Esophagus muscularis mucosa (tissue), 4 donors: Measurements from ENCODE around the gene CAPG. TPM values are rescaled to one million over a fixed set of nuclear protein-coding genes. Genes with fewer than 3 reads are reported as not detected.

Experiments
- DNase-seq: peaks from one replicate; pipeline ENCODE4 v3.0.0-alpha.2; 2017; ENCODE audit errors: extremely low spot score
- H3K27ac ChIP-seq, 4 donors: fragments of 200-600 bp; sonication (generic); replicated peaks in 1 of 4; 1 replicate in 3 of 4; 2 replicates in 1 of 4; pipeline ENCODE4 v1.5.1; 2016 to 2019; ENCODE audit warnings: mild to moderate bottlenecking in 1 of 4
- H3K27me3 ChIP-seq, 4 donors: fragments of 200-600 bp; sonication (generic); one replicate each; pipeline versions ENCODE4 v1.5.1 to v1.6.0; 2016 to 2019
- H3K36me3 ChIP-seq, 4 donors: fragments of 200-600 bp; sonication (generic); one replicate each; pipeline ENCODE4 v1.5.1; 2016 to 2019
- H3K4me1 ChIP-seq, 4 donors: fragments of 200-600 bp; sonication (generic); one replicate each; pipeline ENCODE4 v1.5.1; 2016 to 2019
- H3K4me3 ChIP-seq, 4 donors: fragments of 200-600 bp; sonication (generic); 1 replicate in 2 of 4; 2 replicates in 2 of 4; pipeline ENCODE4 v1.5.1; 2016 to 2019; ENCODE audit warnings: mild to moderate bottlenecking in 4 of 4, moderate library complexity in 1 of 4
- H3K9me3 ChIP-seq, 4 donors: fragments of 200-600 bp; sonication (generic); 1 replicate in 3 of 4; 2 replicates in 1 of 4; pipeline ENCODE4 v1.5.1; 2016 to 2019
- EP300 ChIP-seq: sonication (generic); formaldehyde crosslinking; IDR thresholded peaks from one replicate; pipeline ENCODE4 v1.6.1; 2017; ENCODE audit warnings: antibody characterized with exemption
- POLR2A ChIP-seq: fragments of 450-650 bp; IDR thresholded peaks from one replicate; pipeline ENCODE4 v1.6.1; 2017; ENCODE audit warnings: antibody characterized with exemption, moderate library complexity, mild to moderate bottlenecking, low read depth
- POLR2AphosphoS5 ChIP-seq, 2 donors: sonication (generic); formaldehyde crosslinking; IDR thresholded peaks; one replicate each; pipeline ENCODE4 v1.6.1; 2017; ENCODE audit warnings: antibody characterized with exemption in 2 of 2
- WGBS: methylation state at CpG from one replicate; pipeline ENCODE4 v1.1.5; 2018; 5-methylcytosine and 5-hydroxymethylcytosine counted together
- intact Hi-C: fragments of 100-400 bp; cut with DNase I; formaldehyde crosslinking; loops from one replicate; pipeline ENCODE4 v1.15.1; 2023
- total RNA-seq, 4 donors: library from RNA; depleted of rRNA; stranded (reverse); fragments of >200 nt; gene quantifications; one replicate each; pipeline versions ENCODE4 v1.1.0 to v1.2.1, GENCODE V29; 2016
- TF ChIP-seq, protein P1 (sequence below), 3 experiments: fragments of 200-600 bp in 2 of 3; fragments of 450-650 bp in 1 of 3; sonication (generic) in 2 of 3; IDR thresholded peaks; one replicate each; pipeline ENCODE4 v1.5.1; 2017 to 2019; ENCODE audit warnings: antibody characterized with exemption in 3 of 3, mild to moderate bottlenecking in 2 of 3, moderate library complexity in 1 of 3

CAPG gene
- total RNA-seq, 4 donors from 2014 or later, result 22.8 to 73.6 (median 30.8) TPM

DNA sequence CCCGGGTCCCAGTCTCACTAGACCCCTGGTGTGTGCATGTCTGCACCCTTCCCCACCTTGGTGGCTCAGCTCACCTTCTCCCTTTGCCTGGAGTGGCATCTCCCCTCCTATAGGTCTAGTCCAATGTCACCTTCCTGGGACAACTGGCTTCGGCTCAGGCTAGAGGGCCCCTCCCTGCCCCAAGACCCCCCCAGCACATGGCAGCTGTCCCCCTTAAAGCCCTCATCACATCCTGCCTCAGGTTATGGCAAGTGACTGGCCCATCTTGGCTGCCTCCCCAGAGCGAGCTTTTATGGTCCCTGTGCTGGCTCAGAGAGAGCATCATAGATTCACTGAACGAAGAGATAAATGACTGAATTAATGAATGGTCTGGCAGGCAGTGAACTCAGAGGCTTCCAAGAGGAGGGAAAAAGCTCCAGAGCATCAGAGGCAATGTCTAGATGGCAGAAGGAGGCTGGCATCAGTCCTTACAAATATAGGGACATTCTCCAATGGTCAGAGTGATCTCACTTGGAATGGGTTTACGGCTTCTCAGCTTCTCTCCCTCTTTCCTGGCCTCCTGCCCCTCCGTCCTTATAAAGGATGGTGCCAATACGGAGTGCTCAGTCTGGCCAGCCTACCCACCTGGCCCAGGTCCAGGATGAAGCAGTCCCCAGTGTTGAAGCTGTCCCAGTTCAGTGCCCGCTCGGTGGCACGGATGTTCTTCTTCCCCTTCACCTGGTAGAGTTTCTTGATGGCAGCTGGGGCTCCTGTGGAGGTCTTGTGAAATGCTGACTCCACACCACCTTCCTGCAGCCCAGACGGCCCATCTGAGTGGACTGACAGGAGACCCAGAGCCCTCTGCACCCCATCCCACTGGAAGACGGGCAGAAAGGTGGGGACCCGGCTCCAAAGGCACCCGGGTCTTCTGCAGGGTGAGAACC is 9.4 kb downstream of the CAPG start:
- 57% methylated on average over 8 of the region's 14 CpGs for WGBS
- no peak for DNase-seq
- H3K4me3 ChIP-seq, result no peak overlapping the region
- no peaks in the 10 kb centered on the region for H3K27me3 ChIP-seq
- intact Hi-C loops, result no loop called here
- peaks cover 0 to 19% (median 0%) of the 10 kb centered on the region in 4 donors for H3K36me3 ChIP-seq
- H3K9me3 ChIP-seq, result peaks cover 0 to 5% (median 0%) of the 10 kb centered on the region in 4 donors
- TF ChIP-seq EP300 (no peak), POLR2AphosphoS5 (IDR thresholded peaks at IDR 0.05) (no peak), POLR2A (no peak)
- TF ChIP-seq, protein P1, sequence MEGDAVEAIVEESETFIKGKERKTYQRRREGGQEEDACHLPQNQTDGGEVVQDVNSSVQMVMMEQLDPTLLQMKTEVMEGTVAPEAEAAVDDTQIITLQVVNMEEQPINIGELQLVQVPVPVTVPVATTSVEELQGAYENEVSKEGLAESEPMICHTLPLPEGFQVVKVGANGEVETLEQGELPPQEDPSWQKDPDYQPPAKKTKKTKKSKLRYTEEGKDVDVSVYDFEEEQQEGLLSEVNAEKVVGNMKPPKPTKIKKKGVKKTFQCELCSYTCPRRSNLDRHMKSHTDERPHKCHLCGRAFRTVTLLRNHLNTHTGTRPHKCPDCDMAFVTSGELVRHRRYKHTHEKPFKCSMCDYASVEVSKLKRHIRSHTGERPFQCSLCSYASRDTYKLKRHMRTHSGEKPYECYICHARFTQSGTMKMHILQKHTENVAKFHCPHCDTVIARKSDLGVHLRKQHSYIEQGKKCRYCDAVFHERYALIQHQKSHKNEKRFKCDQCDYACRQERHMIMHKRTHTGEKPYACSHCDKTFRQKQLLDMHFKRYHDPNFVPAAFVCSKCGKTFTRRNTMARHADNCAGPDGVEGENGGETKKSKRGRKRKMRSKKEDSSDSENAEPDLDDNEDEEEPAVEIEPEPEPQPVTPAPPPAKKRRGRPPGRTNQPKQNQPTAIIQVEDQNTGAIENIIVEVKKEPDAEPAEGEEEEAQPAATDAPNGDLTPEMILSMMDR (IDR thresholded peaks at IDR 0.05), result no peak
- H3K27ac ChIP-seq, result no peak overlapping the region
- H3K4me1 ChIP-seq, result peaks cover 0 to 22% (median 18%) of the 10 kb centered on the region in 4 donors

DNA sequence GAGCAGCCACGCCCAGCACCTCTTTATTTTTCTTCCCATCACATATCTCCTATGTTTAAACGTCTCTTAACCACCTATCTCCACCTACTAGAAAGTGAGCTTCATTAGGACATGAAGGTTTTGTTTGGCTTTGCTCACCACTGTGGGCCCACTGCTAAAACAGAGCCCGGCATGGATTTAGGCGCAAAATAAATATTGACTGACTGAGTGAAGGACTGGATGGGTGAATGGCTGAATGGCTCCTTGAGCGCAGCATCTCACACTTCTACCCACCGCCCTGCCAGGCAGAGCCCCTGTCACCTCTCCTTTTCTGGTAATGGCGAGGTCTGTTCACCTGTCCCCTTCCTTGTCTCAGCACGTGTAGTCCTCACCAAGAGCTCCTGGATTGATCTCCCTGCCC is 10.1 kb downstream of the CAPG start:
- TF ChIP-seq POLR2AphosphoS5 (IDR thresholded peaks at IDR 0.05) (no peak), EP300 (no peak), POLR2A (no peak)
- TF ChIP-seq, protein P1 (IDR thresholded peaks at IDR 0.05), result no peak
- Histone ChIP-seq H3K4me3 (no peak overlapping the region), H3K27ac (no peak overlapping the region), H3K9me3 (peaks cover 0 to 5% (median 0%) of the 10 kb centered on the region in 4 donors), H3K27me3 (no peaks in the 10 kb centered on the region), H3K36me3 (peaks cover 0 to 22% (median 0%) of the 10 kb centered on the region in 4 donors), H3K4me1 (peaks cover 0 to 22% (median 18%) of the 10 kb centered on the region in 4 donors)
- DNase-seq, result no peak
- WGBS, result 95% methylated on average over 8 of the region's 8 CpGs
- intact Hi-C loops, result no loop called here

DNA sequence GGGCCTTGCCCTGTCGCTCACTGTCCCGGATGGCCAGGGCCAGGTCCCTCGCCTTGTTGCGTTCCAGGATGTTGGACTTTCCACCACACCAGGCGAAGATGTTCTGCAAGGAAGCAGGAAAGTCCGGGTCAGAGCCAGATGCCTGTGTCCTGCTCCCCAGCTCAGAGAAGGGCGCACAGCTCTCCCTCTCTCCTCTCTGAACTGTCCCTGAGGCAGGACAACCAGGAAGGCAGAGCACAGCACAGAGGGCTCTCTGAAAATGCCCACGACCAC is 11.0 kb downstream of the CAPG start:
- H3K27me3 ChIP-seq, result no peaks in the 10 kb centered on the region
- H3K36me3 ChIP-seq, result peaks cover 0 to 28% (median 0%) of the 10 kb centered on the region in 4 donors
- no peak overlapping the region for H3K27ac ChIP-seq
- intact Hi-C loops, result no loop called here
- DNase-seq, result no peak
- H3K9me3 ChIP-seq, result peaks cover 0 to 5% (median 0%) of the 10 kb centered on the region in 4 donors
- WGBS, result 96% methylated on average over 8 of the region's 8 CpGs
- TF ChIP-seq EP300, result no peak
- no peak for TF ChIP-seq POLR2A
- TF ChIP-seq, protein P1 (IDR thresholded peaks at IDR 0.05), result no peak
- no peak for TF ChIP-seq POLR2AphosphoS5 (IDR thresholded peaks at IDR 0.05)
- H3K4me1 ChIP-seq, result peaks cover 0 to 25% (median 22%) of the 10 kb centered on the region in 4 donors
- H3K4me3 ChIP-seq, result no peak overlapping the region

DNA sequence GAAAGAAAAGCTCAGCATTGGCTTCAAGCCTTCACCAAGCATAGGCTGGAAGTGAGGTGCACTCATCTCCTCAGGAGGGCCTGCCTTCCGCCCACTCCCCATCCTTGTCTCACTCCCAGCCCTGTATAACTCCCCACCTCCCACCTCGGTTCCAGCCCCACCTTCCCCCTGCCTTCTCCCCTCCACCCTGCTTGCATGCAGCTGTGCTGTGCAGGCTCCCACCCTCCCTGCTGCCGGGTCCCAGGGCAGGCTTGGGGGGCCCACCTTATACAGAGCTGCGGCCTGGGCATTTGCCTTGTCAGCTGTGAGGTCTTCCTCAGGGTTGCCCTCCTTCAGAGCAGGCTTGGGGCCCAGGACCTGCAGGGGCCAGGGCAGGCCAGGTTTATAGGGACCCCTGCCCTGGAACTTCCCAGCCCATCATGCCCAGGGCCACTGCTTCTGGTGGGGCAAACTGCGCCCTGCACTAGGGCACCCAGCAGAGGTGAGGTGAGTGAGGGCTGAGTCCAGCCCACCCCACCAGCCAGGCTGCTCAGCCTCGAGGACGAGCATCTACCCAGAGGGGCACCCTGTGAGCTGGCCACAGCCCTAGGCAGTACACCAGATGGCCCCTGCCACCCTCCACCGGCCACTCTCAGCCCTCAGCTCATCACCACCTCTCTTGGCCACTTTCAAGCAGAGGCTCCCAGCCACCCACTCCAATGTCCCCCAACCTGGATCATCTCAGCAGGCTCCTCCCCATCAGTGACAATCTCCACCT is 11.6 kb downstream of the CAPG start:
- peaks cover 0 to 4% (median 0%) of the 10 kb centered on the region in 4 donors for H3K9me3 ChIP-seq
- H3K36me3 ChIP-seq, result peaks cover 0 to 28% (median 0%) of the 10 kb centered on the region in 4 donors
- no peak for DNase-seq
- no peaks in the 10 kb centered on the region for H3K27me3 ChIP-seq
- peaks cover 0 to 26% (median 23%) of the 10 kb centered on the region in 4 donors for H3K4me1 ChIP-seq
- H3K27ac ChIP-seq, result no peak overlapping the region
- intact Hi-C loops, result no loop called here
- TF ChIP-seq POLR2AphosphoS5 (IDR thresholded peaks at IDR 0.05) (no peak), POLR2A (no peak), EP300 (no peak)
- TF ChIP-seq, protein P1 (IDR thresholded peaks at IDR 0.05), result no peak
- 88% methylated on average over 7 of the region's 8 CpGs for WGBS
- no peak overlapping the region for H3K4me3 ChIP-seq
